ENCODE results near the gene SEPTIN7.

GRCh38 chr7:35802649-35803048 lies 1.8 kb downstream of the SEPTIN7 start:
- no peak for TF ChIP-seq CTCF (IDR thresholded peaks at IDR 0.05; ENCODE audit: low read depth, low read length)
- TF ChIP-seq EZH2phosphoT487 (IDR thresholded peaks at IDR 0.05; ENCODE audit: low read depth): no peak

Data from OCI-LY3 (cell line).